Activated naive CD4-positive, alpha-beta T cell treated with Interleukin-2 at 50 U/mL for 16 hours (primary cell): ENCODE data around the gene DAPK3.
"Not testable (repeated sequence)": the region's sequence is repeated elsewhere in the genome, so short reads cannot be mapped to it uniquely, and the experiment has no call there.

Experiments used
- DNase-seq: peaks from one replicate; pipeline ENCODE4 v3.0.0-alpha.2; 2020

The DAPK3 gene

DNA sequence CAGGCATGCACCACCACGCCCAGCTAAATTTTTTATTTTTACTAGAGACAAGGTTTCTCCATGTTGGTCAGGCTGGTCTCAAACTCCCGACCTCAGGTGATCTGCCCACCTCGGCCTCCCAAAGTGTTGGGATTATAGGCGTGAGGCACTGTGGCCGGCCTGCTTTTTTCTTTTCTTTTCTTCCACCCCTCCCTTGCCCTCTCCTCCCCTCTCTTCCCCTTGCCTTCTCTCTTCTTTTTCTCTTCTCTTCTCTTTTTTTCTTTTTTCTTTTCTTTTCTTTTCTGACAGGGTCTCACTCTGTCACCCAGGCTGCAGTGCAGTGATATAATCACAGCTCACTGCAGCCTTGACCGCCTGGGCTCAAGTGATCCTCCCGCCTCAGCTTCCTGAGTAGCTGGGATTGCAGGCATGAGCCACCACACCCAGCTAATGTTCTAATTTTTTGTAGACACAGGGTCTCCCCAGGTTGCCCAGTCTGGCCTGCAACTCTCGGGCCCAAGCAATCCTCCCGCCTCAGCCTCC, 18.1 kb downstream of the DAPK3 start:
- DNase-seq, result not testable (repeated sequence)

DNA sequence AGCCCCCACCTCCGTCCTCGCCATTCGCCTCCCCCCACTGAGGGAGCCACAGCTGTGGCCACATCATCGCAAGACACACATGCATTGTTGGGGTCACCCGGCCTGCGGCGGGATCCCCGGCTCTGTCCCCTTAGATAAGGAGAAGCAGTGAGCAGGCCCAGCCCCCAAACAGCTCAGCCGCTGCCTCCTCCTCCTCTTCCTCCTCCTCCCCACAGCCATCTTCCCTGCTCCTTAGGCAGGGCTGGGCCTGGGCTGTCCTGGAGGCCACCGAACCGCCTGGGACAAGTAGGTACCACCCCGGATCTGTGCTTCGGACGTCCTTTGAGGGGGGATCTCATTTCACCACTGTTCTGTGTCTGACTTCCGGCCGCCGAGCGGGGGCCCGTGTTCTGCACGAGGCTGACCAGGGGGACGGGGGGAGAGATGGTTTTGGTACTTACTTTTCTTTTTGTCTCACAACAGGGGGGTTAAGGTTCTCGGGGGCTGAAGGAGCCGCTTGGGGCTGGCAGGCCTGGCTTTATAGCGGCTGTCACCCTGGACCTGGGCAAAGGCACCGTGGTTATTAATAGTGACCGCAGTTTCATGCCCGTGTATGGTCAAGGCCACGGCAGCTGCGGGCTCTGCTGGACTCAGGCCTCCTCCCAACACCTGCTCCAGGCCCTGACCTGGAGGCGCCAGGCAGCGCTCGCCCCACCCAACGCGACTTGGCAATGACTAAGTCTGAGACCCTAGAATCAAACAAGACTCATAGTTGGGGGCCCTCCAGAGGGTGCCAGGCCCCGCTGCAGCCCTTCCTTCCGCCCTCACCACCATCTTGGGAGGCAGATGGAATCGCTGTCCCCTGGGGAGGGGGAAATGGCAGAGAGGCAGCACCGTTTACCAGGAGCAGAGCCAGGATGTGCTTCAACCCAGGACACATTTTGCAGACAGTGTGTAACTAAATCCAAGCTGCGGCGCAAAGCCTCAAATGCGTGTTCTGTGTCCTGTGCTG, 19.7 kb downstream of the DAPK3 start:
- no peak for DNase-seq

GRCh38 chr19:3949997-3950859, 20.7 kb downstream of the DAPK3 start:
- no peak for DNase-seq

- DNase-seq, result no peak
Measured at GRCh38 chr19:3949294-3949693, 21.6 kb downstream of the DAPK3 start.

DNA sequence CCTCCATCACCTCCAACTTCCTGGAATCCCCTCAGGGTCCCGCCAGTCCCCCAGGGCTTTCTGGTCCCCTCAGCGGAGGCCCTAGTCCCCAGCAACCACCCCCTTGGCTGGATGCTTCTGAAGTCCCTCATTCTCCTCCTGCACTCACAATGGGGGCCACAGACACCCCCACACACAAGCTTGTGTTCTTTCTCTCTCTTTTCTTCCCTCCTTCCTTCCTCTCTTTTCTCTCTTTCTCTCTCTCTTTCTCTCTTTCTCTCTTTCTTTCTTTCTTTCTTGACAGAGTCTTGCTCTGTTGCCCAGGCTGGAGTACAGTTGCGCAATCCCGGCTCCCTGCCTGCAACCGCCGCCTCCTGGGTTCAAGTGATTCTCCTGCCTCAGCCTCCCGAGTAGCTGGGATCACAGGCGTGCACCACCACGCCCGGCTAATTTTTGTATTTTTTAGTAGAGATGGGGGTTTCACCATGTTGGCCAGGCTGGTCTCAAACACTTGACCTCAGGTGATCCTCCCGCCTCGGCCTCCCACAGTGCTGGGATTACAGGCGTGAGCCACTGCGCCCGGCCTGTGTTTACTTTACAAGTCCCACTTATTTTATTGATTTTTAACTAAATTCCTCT, 23.5 kb downstream of the DAPK3 start:
- not testable (repeated sequence) for DNase-seq

DNA sequence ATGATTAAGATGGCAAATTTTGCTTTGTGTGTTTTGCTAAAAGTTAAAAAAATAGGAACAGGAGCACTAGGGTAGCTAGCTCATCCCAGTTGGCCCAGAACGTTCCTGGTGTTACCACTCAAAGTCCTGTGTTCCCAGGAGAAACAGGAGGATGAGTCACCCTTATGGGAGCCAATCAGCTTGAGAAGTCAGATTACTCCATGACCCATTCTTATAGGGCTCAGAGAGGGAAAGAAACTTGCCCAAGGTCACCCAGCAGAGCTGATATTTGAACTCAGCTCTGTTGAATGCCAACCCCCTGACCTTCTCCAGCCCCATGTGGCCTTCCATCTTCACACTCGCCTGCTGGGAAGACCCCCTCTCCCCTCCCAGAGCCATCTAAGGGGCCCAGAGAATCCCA, 25.1 kb downstream of the DAPK3 start:
- DNase-seq, result no peak

DNA sequence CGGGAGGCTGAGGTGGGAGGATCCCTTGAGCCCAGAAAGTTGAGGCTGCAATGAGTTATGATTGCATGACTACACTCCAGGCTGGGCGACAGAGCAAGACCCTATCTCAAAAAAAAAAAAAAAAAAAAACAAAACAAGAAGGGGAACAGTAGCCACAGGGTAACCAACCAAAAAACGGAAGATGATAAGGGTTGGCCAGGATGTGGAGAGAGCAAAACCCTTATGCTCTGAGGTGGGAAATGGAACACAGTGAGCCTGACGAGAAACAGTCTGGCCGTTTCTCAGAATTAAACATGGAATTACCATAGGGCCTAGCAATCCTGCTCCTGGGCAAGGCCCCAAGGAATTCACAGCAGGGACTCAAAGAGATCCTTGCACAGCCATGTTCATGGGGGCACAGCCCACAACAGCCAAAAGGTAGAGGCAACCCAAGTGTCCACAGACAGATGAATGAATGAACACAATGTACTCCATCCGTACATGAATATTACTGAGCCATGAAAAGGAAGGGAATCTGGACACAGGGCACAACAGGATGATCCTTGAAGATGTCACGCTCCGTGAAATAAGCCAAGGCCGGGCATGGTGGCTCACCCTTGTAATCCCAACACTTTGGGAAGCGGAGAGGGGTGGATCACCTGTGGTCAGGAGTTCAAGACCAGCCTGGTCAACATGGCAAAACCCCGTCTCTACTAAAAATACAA, 26.7 kb downstream of the DAPK3 start:
- no peak for DNase-seq

DNA sequence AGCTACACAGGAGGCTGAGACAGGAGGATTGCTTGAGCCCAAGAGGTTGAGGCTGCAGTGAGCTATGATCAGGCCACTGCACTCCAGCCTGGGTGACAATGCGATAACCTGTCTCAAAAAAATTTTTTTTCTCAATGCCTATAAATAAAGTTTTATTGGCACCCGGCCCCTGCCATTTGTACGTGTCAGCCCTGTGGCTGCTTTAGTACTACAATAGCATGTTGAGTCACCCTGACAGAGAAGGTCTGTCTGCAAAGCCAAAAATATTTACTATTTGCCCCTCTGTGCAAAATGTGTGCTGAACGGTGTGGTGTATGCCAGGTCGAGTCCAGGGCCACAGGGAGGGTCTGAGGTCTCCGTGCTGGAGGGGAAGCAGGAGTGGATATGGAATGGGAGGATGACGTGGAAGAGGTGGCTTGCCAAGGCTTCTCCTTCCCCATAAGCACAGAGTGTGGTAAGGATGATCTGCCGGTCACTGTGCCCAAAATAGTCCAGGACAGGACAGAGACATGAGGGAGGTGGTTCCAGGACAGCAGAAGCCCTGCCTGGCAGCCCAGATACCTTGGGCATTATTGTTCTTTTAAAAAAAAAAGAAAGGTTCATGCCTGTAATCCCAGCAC, 28.0 kb downstream of the DAPK3 start:
- DNase-seq, result no peak

GRCh38 chr19:3938300-3938950, 32.5 kb downstream of the DAPK3 start:
- not testable (repeated sequence) for DNase-seq

DNA sequence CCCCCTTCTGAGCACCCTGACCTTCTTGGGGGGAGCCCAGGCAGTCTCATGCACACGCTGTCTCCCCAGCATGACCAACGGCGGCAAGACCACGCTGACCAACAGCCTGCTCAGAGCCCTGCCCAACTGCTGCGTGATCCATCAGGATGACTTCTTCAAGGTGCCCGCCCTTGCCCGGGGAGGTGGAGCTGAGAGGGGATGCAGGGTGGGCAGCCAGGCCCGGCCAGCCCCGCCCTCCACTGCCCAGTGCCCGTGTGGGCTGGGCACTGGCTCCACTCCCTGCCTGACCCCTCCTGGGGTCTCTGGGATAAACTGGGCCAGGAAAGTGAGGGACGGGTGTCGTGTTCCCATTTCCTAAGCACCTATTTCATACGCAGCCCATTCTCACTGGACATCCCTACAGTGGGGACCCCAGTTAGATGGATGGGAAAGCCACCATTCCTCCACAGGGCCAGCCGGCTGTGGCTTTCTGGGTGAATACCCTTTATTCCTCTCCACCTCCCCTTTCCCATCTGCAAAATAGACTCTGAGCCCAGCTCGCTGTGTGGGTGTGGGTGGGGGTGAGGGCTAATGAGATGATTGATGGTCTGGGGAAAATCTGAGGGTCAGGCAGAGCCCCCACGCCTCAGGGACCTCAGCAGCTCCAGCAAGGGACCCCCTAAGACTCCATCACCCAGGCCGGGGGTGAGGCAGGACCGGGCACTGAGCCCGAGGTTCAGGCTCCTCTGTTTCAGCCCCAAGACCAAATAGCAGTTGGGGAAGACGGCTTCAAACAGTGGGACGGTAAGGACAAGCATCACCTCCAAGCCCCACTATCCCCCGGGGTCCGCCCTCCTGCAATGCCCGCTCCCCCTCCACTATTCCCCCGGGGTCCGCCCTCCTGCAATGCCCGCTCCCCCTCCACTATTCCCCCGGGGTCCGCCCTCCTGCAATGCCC, 34.1 kb downstream of the DAPK3 start:
- DNase-seq, result no peak

DNA sequence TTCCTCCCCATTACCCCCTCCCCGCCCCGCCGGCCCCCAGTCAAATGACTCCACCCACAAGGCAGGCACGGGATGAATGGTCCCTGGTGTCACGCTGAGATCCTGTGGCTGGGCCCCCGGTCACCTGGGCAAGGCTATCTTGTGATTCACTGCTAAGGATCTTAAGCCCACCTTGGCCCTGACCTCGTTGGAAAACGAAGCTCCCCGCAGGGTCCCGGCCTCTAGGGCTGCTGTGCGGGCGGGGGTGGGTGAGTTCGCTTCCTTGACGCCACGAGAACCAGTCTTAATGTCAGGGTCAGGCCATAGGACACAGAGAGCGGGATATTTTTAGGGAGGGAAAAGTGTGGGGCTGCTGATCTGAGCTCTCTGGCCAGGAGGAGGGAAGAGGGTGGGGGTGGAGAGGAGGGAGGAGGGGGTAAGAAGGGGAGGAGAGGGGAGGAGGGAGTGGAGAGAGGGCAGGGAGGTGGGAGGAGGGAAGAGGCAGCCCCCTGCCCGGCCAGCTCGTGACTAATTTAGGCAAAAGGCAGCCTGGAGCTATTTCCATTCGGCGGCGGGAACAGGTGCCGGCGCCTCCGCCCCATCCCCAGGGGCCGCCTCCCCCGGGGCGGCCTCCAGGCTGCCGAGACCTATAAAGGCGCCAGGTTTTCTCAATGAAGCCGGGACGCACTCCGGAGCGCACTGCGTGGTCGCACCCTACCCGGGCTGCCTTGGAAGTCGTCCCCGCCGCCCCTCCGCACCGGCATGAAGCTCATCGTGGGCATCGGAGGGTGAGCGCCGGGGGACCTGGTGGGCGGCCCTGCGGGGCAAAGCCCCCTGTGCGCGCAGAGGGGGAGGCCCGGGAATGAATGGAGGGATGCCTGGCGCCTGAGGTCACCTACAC, 37.7 kb downstream of the DAPK3 start, which contains the start of gene NMRK2:
Gene NMRK2, plus strand, starts transcription at position 139 of the 880 bp plus-strand sequence. Its CDS starts 603 bp downstream, at position 742.
- DNase-seq, result no peak

DNA sequence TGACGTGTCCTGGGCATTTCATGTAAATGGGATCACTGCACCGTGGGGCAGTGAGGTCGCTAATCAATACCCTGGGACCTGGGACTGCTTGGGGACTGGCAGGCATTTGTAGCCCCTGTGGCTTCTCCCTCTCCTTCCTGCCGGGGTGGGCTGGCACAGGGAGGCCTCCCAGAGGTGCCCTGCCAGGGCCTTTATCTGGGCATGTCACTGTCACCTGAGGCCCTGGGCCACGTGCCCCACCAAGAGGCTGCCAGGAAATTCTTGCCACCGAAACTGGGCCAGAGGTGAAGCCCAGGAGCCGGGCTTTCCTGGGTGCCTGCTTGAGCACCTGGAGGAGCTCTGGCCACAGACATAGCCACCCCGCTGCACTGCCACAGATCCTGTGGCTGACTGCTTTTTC, 39.9 kb downstream of the DAPK3 start:
- no peak for DNase-seq

- no peak for DNase-seq
Measured at GRCh38 chr19:3923912-3924311, 47.0 kb downstream of the DAPK3 start.

DNA sequence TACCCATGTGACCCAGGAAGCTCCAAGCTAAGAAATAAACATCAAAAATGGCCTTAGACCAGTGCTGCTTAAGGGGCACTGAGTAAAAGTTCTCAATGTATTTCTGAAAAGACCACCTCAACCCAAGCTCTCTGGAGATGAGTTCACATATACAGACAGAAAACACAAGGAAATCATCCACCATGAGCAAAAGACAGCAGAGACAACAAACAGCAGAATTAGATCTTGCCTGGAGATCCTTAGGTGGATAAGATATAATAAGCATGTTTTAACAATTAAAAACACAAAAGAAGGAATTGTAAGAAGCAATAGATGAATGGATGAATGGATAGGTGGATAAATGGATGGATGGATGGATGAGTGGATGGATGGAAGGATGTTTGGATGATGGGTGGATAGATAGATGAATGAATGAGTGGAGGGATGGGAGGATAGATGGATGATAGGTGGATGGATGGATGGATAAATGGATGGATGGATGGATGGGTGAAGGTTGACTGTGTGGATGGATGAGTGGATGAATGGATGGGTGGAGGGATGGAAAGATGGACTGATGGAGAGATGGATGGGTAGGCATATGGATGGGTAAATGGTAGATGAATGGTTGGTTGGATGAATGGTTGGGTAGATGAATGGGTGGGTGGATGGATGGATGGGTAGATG, 47.7 kb downstream of the DAPK3 start:
- no peak for DNase-seq

GRCh38 chr19:3919793-3920192, 51.1 kb downstream of the DAPK3 start:
- DNase-seq, result no peak

DNA sequence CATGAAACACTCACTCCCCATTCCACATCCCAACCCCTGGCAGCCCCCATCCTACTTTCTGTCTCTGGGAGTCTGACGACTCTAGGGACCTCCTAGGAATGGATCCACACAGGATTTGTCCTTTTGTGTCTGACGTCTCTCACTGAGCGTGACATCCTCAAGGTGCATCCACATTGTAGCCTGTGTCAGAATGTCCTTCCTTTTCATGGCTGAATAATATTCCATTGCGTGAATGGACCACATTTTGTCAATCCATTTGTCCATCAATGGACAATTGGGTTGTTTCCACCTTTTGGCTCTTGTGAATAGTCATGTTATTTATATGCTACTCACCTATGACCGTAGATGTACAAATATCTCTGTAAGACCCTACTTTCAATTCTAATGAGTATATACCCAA, 54.9 kb downstream of the DAPK3 start:
- no peak for DNase-seq

GRCh38 chr19:3914199-3914598, 56.7 kb downstream of the DAPK3 start:
- no peak for DNase-seq

GRCh38 chr19:3910105-3910504, 60.8 kb downstream of the DAPK3 start:
- no peak for DNase-seq
